Parathyroid adenoma (tissue), 2 donors: ENCODE measurements around the gene ADARB2.

Experiments
- H2AFZ ChIP-seq: fragments of 300-600 bp; sonication (generic); one replicate; pipeline ENCODE4 v1.7.0; 2017; ENCODE audit warnings: antibody characterized with exemption, mild to moderate bottlenecking
- H3K27ac ChIP-seq: fragments of 300-600 bp; sonication (generic); one replicate; pipeline ENCODE4 v1.7.0; 2017
- H3K27me3 ChIP-seq: fragments of 300-600 bp; sonication (generic); one replicate; pipeline ENCODE4 v1.7.0; 2017; ENCODE audit warnings: low read length; ENCODE audit not compliant: control insufficient read depth, insufficient read depth
- H3K36me3 ChIP-seq: fragments of 300-600 bp; sonication (generic); one replicate; pipeline ENCODE4 v1.7.0; 2017; ENCODE audit warnings: low read length; ENCODE audit not compliant: control insufficient read depth, insufficient read depth
- H3K4me1 ChIP-seq: fragments of 300-600 bp; sonication (generic); one replicate; pipeline ENCODE4 v1.7.0; 2017; ENCODE audit warnings: control low read depth
- H3K4me2 ChIP-seq: fragments of 300-600 bp; sonication (generic); one replicate; pipeline ENCODE4 v1.7.0; 2017; ENCODE audit warnings: low read length
- H3K4me3 ChIP-seq: fragments of 300-600 bp; sonication (generic); one replicate; pipeline ENCODE4 v1.7.0; 2017; ENCODE audit warnings: low read depth, low read length
- H3K79me2 ChIP-seq: fragments of 300-600 bp; sonication (generic); one replicate; pipeline ENCODE4 v1.7.0; 2017; ENCODE audit warnings: control low read depth
- H3K9ac ChIP-seq: fragments of 300-600 bp; sonication (generic); one replicate; pipeline ENCODE4 v1.7.0; 2017; ENCODE audit warnings: mild to moderate bottlenecking
- H3K9me3 ChIP-seq: fragments of 300-600 bp; sonication (generic); one replicate; pipeline ENCODE4 v1.7.0; 2017; ENCODE audit warnings: low read length; ENCODE audit not compliant: control insufficient read depth
- CTCF ChIP-seq: fragments of 300-600 bp; sonication (generic); IDR thresholded peaks from one replicate; pipeline ENCODE4 v1.7.0; 2017; ENCODE audit warnings: antibody characterized with exemption, mild to moderate bottlenecking
- donor health status: primary hyperparathyroidism.

The ADARB2 gene

GRCh38 chr10:1369197-1369596, 368.1 kb downstream of the ADARB2 start:
- no peaks in the 10 kb centered on the region for H3K79me2 ChIP-seq
- H3K4me2 ChIP-seq = no peak overlapping the region
- no peak overlapping the region for H2AFZ ChIP-seq
- H3K9ac ChIP-seq = no peak overlapping the region
- no peak for TF ChIP-seq CTCF
- peaks cover 4% of the 10 kb centered on the region for H3K4me1 ChIP-seq
- no peaks in the 10 kb centered on the region for H3K27me3 ChIP-seq
- H3K4me3 ChIP-seq = no peak overlapping the region
- H3K27ac ChIP-seq = no peak overlapping the region
- H3K36me3 ChIP-seq = no peaks in the 10 kb centered on the region
- H3K9me3 ChIP-seq = no peaks in the 10 kb centered on the region

GRCh38 chr10:1368842-1369171, 368.5 kb downstream of the ADARB2 start:
- H3K36me3 ChIP-seq = no peaks in the 10 kb centered on the region
- no peaks in the 10 kb centered on the region for H3K9me3 ChIP-seq
- H3K27me3 ChIP-seq = no peaks in the 10 kb centered on the region
- H3K79me2 ChIP-seq = no peaks in the 10 kb centered on the region
- H3K4me1 ChIP-seq = no peaks in the 10 kb centered on the region
- H2AFZ ChIP-seq = no peak overlapping the region
- no peak overlapping the region for H3K9ac ChIP-seq
- TF ChIP-seq CTCF = peak; percentile 72
- H3K27ac ChIP-seq = no peak overlapping the region
- H3K4me3 ChIP-seq = no peak overlapping the region
- H3K4me2 ChIP-seq = no peak overlapping the region

- Histone ChIP-seq H3K9ac (no peak overlapping the region), H3K36me3 (no peaks in the 10 kb centered on the region), H3K4me3 (no peak overlapping the region), H3K4me2 (no peak overlapping the region), H2AFZ (no peak overlapping the region), H3K4me1 (no peaks in the 10 kb centered on the region), H3K9me3 (no peaks in the 10 kb centered on the region), H3K27me3 (no peaks in the 10 kb centered on the region), H3K27ac (no peak overlapping the region), H3K79me2 (no peaks in the 10 kb centered on the region)
- no peak for TF ChIP-seq CTCF
Measured at GRCh38 chr10:1367938-1368841, 369.1 kb downstream of the ADARB2 start.

- H3K27me3 ChIP-seq = no peaks in the 10 kb centered on the region
- no peaks in the 10 kb centered on the region for H3K4me1 ChIP-seq
- no peak overlapping the region for H3K4me2 ChIP-seq
- no peaks in the 10 kb centered on the region for H3K36me3 ChIP-seq
- H3K79me2 ChIP-seq = no peaks in the 10 kb centered on the region
- no peaks in the 10 kb centered on the region for H3K9me3 ChIP-seq
- H2AFZ ChIP-seq = no peak overlapping the region
- no peak overlapping the region for H3K4me3 ChIP-seq
- H3K9ac ChIP-seq = no peak overlapping the region
- H3K27ac ChIP-seq = no peak overlapping the region
- no peak for TF ChIP-seq CTCF
Measured at GRCh38 chr10:1366811-1367425, 370.4 kb downstream of the ADARB2 start.

- no peak overlapping the region for H2AFZ ChIP-seq
- no peaks in the 10 kb centered on the region for H3K9me3 ChIP-seq
- no peaks in the 10 kb centered on the region for H3K4me1 ChIP-seq
- TF ChIP-seq CTCF = no peak
- no peak overlapping the region for H3K4me3 ChIP-seq
- H3K9ac ChIP-seq = no peak overlapping the region
- no peak overlapping the region for H3K27ac ChIP-seq
- no peaks in the 10 kb centered on the region for H3K27me3 ChIP-seq
- no peaks in the 10 kb centered on the region for H3K79me2 ChIP-seq
- H3K36me3 ChIP-seq = no peaks in the 10 kb centered on the region
- no peak overlapping the region for H3K4me2 ChIP-seq
Measured at GRCh38 chr10:1366322-1366691, 371.0 kb downstream of the ADARB2 start.
